ENCODE measurements around the gene FAM219A.
"Not testable (repeated sequence)": the region's sequence is repeated elsewhere in the genome, so short reads cannot be mapped to it uniquely, and the experiment has no call there.

FAM219A gene

DNA sequence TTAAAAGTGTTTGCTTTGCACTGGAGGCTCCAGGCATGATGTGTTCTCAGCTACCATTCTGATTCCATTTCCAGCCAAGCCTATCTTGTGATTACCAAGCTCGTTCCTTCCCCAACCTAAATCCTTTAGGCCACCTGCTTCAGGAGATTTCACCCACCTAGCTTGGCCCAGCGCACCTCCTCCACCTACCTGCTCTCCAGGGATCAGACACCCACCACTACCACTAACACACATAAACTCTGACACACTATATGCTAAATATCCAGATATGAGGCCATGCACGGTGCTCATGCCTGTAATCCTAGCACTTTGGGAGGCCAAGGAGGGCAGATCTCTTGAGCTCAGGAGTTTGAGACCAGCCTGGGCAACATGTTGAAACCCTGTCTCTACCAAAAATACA, 84.0 kb downstream of the FAM219A start:
- no peak for DNase-seq

DNA sequence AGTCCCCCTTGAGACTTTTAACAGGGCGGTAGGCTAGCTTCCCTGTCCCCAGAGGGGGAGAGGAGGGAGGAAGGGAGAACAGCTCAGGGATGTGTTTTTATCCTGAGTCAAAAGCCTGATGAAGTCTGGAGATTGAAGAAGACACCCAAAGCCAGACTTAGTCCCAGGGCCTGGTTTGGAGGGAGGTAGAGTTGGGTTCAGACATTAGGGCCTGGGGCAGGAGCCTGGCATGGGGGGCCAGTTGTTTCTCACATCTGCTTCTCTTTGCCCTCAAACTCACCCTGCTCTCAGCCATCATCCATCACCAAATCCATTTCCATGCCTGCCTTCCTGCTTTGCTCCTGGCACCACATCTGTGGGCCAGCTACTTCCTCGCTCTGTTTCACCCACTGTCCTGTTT, 84.6 kb downstream of the FAM219A start:
- DNase-seq, result no peak

DNA sequence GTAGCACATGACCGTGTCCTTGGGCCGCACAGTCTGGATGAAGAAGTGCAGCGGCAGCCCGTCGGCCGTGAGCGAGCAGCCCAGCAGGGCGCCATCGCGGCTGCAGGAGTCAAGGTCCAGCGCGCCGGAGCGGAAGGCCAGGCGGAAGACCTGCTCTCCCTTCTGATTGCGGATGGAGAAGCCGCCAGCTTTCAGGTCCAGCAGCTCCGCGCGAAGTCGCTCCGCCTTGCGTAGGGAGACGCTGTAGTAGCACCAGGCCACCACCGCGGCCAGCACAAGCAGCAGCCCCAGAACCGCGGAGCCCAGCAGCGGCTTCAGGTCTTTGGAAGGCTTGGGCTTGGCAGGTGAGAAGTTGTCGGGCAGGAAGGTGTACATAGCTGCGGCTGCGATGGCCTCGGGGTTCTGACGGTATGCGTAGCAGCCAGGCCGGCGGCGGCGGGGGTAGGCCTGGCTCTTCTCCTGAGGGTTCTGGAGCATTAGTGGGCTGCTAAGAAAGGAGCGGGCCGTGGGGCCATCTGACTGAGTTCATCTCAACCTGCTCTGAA, 85.8 kb downstream of the FAM219A start:
- no peak for DNase-seq

DNA sequence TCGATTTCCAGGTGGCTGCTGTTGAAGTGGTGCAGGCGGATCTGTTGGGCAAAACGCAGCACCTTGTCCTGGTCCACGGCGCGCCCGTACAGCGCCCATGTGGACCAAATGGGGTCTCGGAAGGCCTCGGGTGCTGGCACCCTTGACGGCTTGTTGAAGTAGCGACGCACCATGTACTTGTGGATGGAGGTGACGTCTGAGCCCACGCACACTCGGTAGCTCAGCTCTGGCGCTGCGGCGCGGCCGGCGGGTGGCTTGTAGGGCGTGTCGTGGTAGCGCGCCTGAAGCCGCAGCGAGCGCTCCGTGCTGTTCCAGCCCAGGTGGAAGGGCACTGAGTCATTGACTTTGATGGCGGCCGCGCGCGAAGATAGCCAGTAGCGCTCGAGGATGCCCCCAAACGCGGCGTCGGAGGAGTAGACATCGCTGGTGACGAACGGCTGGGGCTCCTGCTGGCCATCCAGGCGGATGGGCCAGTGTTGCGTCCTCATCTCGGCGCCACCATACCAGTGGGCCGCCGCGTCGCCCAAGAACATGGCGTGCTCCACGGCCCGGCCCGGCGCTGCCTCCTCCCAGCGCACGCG, 86.4 kb downstream of the FAM219A start:
- no peak for DNase-seq

DNA sequence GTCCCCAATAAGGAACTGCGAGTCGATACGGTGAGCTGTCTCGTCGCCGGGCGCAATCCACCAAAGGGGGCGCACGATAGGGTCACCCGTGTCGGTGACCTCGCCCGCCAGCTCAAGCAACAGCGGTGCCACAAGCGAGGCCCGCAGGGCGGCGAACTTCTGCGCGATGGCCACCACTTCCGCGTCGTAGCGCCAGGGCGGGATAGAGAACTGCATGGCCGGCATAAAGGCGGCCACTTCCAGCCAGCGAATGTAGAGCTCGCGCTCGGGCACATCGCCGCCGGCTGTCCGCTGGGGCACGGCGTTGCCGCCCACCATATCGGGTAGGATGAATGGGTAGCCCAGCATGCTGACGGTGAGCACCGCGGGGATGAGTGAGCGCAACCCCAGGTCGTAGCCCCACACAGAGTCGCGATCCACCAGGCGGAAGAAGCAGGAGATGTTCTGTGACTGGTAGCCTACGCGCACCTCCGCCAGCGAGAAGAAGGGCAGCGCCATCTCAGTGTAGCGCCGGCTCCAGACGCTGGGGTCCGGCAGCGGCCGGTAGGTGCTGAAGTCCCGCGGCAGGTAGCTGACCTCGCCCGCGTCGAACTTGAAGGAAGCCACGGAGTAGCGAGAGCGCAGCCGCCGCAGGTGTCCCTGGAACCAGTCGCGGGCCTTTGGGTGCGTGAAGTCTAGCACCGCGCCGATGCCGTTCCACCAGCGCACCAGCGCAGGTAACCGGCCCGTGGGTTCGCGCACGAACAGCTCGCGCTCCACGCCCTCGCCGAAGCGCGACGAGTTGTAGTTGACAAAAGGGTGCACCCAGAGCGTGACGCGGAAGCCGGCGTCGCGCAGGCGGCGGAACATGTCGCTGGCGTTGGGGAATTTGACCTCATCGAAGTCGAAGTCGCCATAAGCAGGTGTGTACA, 87.1 kb downstream of the FAM219A start:
- DNase-seq, result no peak

DNA sequence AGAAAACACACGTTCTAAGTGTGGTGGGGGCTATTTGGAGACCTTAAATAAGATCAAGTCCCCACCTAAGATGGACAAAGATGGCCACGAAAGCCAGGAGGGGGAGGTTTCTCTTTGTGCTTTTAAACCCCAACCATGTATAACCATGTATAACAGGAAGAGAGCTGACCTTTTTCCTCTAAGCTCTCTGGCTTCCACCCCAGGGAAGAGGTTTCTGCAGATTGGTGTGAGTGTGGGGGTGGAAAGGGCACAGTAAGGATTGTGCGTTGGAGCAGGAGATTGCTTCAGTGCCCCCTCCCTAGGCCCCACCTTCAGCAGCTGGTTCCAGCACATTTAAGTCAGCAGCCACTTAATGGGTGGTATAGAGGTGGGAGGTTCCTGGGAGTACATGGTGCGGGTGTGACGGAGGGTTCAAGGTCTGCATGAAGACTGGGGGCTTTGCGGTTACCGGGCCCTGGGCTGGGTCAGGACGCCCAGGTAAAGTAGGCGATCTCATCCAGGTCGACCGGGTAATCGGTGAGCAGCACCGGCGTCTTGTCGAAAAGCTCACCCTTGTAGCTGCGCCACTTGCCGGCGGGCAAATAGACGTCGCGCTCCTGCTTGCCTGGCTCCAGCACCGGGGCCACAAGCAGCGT, 87.9 kb downstream of the FAM219A start:
- no peak for DNase-seq

DNA sequence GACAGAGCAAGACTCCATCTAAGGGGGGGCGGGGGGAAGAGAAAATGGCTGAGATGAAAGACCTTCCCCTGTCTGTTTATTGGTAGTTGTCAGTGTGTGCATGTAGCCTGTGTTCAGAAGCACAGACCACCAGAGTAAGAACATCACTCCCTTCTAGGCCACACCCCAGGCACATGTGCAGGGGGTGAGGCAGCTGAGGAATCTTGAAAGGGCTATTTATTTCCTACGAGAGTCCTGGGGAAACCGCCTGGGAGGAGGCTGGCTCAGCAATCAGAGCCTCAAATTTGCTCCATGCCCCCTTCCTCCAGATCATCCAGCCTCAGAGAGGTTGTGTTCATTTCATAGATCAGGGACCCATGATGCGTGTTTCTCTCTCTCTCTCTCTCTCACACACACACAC, 88.7 kb downstream of the FAM219A start:
- DNase-seq, result no peak

DNA sequence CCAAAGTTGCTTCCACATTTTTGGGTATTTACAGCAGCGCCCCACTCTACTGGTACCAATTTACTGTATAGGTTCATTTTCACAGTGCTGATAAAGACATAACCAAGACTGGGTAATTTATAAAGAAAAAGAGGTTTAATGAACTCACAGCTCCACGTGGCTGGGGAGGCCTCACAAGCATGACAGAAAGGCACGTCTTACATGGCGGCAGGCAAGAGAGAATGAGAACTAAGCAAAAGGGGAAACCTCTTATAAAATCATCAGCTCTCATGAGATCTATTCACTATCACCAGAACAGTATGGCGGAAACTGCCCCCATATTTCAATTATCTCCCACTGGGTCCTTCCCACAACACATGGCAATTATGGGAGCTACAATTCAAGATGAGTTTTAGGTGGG, 89.6 kb downstream of the FAM219A start:
- DNase-seq, result not testable (repeated sequence)

DNA sequence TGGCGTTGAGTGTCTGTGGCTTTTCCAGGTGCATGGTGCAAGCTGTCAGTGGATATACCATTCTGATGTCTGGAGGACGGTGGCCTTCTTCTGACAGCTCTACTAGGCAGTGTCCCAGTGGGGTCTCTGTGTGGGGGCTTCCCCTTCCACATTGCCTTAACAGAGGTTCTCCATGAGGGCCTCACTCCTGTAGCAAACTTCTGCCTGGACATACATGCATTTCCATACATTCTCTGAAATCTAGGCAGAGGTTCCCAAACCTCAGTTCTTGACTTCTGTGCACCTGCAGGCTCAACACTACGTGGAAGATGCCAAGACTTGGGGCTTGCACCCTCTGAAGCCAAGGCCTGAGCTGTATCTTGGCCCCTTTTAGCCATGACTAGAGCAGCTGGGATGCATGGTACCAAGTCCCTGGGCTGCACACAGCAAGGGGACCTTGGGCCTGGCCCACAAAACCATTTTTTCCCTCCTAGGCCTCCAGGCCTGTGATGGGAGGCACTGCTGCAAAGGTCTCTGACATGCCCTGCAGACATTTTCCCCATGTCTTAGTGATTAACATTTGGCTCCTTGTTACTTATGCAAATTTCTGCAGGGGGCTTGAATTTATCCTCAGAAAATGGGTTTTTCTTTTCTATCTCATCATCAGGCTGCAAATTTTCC, 90.5 kb downstream of the FAM219A start:
- not testable (repeated sequence) for DNase-seq

DNA sequence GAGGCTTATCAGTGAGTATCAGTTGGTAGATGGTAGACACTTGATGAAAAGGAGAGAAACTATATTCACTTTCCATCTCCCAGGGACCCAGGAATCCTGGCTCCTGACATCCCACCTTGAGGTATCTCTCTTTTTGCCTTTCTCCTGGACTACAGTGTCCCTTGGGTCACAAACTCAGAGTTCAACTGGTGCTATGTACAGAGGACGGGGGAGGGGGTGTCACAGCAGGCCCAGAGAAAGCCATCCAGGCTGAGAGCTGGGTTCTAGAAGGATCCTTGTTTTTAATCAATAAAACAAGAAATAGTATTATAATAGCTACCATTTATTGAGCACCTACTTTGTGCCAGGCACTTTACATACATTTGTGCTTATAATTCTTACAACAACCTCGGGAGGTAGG, 92.0 kb downstream of the FAM219A start:
- no peak for DNase-seq

DNA sequence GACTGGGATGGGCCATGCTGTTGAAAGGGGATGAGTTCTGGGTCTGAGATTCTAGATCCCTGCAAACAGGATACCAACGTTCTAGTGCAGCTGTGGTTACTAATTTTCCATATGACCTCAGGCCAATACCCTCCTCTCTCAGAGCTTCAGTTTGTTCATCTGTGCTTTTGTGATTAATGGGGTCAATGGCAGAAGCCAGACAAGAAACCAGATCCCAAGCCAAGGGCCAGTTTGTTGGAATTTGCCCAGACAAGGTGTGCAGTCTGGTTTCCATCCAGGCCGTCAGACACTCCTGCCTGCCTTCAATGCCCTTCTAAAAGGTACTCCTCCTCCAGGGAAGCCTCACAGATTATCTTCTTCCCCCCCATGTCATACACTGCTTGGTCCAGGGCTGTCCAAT, 93.1 kb downstream of the FAM219A start:
- DNase-seq, result no peak

DNA sequence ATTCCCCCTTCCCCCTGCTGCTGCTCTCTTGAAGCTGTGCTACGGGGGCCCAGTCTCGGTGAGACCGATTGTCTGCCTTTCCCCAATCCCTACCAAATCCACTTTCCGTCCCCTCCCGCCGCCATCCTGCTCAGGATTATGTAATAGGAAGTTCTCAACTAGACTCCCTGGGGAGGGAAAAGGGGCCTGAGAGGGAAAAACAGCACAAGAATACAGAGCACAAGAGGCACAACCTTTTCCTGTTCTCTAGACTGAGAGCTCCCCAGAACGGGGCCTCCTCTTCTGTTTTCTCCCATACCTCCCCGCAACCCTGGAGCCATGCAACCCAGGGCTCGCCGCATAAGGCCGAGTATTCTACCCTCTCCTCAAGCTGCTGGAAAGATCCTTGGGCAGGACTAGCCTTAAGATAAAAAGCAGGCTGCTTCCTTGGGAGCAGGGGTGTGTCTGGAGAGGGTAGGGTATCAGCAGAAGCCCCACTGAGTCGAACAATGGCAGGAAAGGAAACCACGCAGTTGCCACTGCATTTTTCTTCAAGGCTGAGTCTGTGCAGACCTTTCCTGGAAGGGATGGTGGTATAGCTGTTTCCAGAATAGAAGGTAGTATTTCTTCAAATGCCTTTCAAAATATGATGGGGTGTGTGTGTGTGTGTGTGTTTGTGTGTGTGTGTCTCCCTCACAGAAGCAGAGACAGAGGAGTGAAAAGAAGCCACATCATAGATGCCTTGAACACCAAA, 94.6 kb downstream of the FAM219A start:
- no peak for DNase-seq

DNA sequence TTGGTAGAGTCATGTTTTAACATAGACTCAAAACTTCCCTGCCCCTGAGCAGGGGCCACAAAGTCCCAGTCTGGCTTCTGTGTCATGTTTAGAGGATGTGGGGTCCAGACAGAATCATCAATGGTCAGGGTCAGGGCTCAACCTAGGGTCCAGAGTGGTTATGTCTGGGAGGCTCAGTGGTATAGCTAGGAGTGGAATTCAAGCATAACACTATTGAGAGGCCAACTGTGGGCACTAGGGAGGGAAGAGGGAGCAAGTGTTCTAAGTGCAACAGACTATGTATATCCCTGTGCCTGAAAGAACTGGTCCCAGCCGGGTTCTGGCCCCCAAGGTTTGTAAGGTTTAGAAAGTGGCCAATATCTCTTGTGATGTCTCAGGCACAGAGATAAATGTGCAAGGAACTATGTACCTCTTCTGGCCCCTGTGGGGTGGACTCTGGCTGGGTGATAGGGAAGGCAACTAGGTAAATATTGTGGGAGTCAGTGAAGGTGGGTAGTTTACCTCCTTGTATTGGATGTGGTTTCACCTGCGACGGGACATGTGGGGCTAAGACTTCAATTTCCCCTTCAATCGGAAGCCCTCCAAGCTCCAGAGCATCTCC, 95.7 kb downstream of the FAM219A start:
- DNase-seq, result no peak

DNA sequence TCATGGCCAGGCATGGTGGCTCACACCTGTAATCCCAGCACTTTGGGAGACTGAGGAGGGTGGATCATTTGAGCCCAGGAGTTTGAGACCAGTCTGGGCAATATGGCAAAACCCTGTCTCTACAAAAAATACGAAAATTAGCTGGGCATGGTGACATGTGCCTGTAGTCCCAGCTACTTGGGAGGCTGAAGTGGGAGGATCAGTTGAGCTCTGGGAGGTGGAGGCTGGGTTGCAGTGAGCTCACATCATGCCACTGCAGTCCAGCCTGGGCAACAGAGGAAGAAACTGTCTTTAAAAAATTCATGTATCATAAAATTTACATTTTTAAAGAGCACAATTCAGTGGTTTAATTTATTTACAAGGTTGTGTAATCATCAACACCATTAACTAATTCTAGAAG, 105.4 kb downstream of the FAM219A start:
- not testable (repeated sequence) for DNase-seq

DNA sequence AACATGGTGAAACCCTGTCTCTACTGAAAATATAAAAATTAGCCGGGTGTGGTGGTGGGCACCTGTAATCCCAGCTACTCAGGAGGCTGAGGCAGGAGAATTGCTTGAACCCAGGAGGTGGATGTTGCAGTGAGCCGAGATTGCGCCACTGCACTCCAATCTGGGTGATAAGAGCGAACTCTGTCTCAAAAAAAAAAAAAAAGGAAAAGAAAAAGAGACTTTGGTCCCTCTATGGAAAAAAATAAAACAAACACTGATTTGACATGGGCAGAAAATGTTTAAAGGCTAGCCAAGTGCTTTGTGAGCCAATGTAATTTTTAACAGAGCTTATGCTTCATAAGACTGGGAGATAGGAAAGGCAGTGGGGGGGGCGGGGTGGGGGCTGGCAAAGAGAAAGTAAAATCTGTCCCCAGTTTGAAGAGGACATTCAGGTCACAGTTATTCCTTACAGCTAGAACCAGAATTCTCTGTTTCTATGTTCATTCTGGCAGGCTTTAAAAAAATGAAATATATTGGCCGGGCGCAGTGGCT, 106.2 kb downstream of the FAM219A start:
- not testable (repeated sequence) for DNase-seq

DNA sequence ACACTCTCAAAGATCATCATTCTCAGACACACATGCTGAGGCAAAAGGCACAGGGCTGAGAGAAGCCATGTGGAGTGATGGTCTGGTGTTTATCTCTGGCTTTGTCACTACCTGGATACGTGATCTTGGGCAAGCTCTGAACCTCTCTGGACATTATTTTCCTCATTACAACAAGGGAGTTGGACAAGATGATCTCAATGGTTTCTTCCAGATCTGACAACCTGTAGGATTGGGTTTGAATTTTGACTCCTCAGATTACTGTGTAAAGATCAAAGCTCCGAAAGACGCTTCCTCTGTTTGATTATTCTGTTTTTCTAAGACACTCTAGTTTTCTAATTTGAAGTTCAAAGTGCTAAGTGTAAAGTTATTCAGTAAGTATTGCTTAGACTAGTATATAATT, 109.0 kb downstream of the FAM219A start:
- no peak for DNase-seq

All from activated CD4-positive, CD25-positive, alpha-beta regulatory T cell treated with anti-CD3 and anti-CD28 coated beads, Interleukin-2, amount 50 U/mL, for 72 hours (primary cell).